22Rv1 (cell line): Measurements from ENCODE around the gene RRM2.

Source experiments
- H3K27ac ChIP-seq: fragments of 450-650 bp; 2 replicates; pipeline ENCODE4 v1.5.1; 2017
- ZFX ChIP-seq: fragments of 450-650 bp; IDR thresholded peaks from 2 replicates; pipeline ENCODE4 v1.6.1; 2017; ENCODE audit warnings: antibody characterized with exemption, borderline replicate concordance
- TF ChIP-seq, protein P1 (sequence below): fragments of 450-650 bp; IDR thresholded peaks from 2 replicates; pipeline ENCODE4 v1.5.1; 2017; ENCODE audit warnings: mild to moderate bottlenecking

Gene RRM2

DNA sequence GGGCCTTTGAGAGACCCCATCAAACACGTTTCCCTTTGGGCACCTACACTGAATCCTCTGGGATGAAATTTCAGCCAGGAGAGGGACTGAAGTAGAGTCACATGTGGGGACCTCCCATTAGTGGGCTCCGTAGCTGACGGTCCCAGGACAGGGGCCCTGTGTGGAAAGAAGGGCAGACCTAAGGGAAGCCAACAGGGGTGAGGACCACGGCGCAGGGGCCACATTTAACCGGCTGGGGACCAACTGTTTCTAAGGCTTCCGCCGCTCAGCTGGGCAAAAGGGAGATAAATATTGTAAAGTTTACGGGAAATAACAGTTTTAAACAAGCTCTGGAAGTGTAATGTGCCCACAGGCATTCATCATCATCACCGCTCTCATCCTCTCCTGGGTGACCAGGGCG, 42.7 kb downstream of the RRM2 start:
- TF ChIP-seq, protein P1, sequence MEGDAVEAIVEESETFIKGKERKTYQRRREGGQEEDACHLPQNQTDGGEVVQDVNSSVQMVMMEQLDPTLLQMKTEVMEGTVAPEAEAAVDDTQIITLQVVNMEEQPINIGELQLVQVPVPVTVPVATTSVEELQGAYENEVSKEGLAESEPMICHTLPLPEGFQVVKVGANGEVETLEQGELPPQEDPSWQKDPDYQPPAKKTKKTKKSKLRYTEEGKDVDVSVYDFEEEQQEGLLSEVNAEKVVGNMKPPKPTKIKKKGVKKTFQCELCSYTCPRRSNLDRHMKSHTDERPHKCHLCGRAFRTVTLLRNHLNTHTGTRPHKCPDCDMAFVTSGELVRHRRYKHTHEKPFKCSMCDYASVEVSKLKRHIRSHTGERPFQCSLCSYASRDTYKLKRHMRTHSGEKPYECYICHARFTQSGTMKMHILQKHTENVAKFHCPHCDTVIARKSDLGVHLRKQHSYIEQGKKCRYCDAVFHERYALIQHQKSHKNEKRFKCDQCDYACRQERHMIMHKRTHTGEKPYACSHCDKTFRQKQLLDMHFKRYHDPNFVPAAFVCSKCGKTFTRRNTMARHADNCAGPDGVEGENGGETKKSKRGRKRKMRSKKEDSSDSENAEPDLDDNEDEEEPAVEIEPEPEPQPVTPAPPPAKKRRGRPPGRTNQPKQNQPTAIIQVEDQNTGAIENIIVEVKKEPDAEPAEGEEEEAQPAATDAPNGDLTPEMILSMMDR = no peak
- TF ChIP-seq ZFX = no peak
- H3K27ac ChIP-seq = no peak overlapping the region

DNA sequence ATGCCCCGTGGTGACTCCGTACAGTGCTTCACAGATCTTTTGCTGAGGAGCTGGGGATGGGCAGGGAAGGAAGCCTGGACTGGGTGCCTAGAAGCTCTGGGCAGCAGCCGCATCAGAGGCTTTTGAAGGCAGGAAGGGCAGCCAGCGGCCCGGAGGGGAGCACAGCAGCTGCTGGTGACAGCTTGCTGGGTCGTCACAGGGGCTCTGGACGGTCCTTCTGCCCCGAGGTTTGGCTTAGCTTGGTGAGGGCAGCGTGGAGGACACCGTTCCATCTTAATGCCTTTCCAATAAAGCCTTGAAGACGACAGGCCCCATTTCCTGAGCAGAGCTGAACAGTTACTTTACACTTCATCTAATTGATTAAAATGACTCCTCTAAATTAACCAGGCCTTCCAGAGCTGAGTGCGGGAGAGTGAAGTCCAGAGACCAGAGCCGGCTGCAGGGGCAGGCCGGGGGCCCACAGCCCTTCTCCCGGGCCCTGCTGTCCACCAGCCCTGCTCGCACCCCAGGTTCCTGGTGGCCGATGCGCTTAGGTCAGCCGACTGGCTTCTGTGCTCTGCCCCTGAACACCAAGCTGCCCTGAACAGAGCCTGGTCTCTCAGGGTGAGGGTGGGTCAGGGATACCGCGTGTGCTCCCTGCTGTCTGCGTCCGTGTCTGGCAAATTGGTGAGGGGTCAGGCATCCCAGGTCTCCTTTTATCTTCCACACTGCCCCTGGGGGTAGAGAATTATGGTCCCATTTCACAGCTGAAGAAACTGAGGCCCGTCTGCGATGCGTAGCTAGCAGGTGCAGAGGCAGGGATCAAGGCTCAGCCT, 43.5 kb downstream of the RRM2 start:
- H3K27ac ChIP-seq = no peak overlapping the region
- no peak for TF ChIP-seq ZFX
- TF ChIP-seq, protein P1 = no peak

DNA sequence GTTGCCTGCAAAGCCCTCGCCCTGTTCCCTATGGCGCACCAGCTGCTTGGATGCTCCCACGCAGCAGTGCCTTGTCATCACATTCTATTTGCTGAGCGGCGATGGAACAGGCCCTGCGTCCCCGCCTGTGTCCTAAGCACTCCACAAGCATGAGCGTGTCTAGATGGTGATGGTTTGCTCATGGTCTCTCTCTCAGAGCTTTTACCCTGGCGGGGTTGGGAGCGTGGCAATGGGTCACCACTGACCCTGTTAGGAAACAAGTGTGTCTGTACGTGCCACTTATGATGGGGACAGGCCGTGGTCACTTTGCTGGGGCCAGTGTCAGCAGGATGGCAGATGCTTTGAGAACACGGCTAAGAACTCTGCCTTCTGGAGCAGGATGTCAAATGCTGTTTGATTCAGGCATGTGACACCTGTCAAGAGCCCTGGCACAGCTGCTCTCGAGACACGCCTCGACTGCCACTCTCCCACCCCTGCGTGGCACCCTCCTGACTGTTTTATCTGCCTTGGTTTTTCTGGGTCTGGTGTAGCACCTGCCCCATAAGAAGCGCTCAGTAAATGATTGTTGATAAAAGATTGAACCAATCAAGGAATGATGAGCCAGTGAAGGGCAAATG, 44.2 kb downstream of the RRM2 start:
- H3K27ac ChIP-seq = no peak overlapping the region
- TF ChIP-seq, protein P1 = no peak
- no peak for TF ChIP-seq ZFX

DNA sequence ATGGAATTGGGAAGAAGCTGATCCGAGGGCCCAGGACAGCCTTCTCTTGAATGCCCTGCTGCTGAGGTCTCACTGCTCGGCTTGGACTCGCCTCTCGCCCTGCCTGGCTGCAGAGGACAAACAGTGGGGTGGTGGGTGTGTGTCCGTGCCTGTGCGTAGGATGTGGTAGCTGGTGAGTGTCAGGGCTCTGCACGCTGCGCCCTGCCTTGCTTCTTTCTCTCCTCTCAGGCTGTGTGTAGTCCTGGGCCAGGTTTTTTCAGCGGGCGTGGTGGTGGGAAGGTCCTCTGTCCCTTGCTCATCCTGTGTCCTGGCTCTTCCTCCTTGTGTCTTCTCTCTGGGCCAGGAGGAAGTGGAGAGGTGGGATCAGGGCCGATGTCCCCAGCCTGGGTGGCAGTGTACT, 44.8 kb downstream of the RRM2 start:
- TF ChIP-seq, protein P1 = no peak
- no peak for TF ChIP-seq ZFX
- H3K27ac ChIP-seq = no peak overlapping the region

DNA sequence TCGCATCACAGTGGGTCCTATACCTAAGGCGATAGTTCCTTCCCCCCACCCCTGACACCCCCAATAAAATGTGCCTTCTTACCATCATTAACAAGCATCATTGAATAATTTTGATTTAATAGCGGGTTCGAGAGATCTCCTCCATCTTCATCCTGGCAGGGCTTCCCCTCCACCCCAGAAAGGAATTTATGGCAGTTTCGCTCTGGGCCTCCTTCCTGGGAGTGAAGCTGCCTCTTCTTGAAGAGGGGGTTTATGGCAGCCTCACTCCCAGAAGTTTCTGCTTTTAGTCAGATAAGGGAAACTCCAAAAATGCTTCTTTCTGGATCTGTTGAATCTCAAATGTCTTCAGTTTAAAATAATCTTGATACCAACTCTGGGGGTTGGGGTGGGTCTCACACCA, 45.7 kb downstream of the RRM2 start:
- H3K27ac ChIP-seq = no peak overlapping the region
- TF ChIP-seq ZFX = no peak
- TF ChIP-seq, protein P1 = no peak

DNA sequence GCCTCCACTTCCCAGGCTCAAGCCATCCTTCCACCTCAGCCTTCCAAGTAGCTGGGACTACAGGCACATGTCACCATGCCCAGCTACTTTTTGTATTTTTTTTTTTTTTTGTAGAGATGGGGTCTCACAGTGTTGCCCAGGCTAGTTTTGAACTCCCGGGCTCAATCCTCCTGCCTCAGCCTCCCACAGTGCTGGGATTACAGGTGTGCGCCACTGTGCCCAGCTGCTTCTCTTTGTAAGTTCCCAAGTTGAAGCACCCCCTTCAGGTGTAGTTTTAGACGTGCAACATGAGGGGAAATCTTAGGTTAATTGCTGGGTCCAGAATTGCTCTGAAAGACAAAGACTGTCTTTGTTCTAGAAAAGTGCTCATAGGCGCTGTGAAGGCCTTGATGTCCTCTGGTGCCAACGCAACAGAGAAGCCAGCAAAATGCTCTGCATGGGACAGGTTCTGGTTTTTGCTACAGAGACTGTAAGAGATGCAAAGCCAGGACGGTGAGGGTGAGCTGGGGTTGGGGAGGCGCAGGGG, 46.6 kb downstream of the RRM2 start:
- no peak overlapping the region for H3K27ac ChIP-seq

DNA sequence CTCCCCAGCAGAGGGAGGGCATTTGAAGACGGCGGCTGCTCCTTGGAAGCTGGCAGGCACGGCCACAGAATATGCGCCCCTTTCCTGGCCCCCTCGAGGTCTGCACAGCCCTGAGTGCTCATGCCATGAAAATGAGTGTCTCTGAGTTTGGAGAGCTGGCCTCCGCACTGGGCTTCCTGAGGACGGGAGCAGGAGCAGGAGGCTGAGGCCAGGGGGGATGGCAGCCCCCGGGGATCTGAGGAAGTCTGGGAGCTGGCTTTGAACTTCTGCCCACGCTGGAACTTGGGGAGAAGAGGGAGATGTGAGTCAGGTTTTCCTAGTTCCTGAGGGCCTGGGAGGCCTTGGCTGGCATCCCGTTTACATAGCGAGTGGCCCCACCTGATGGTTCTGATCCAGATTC, 47.0 kb downstream of the RRM2 start:
- TF ChIP-seq, protein P1 = no peak
- no peak for TF ChIP-seq ZFX
- H3K27ac ChIP-seq = no peak overlapping the region

More for the DNA sequence above, 46.6 kb downstream of the RRM2 start:
- TF ChIP-seq, protein P1 = no peak
- TF ChIP-seq ZFX = no peak
